GM13976 (cell line): ENCODE results near the gene CDKN3.

Source experiments
- DNase-seq: peaks from one replicate; pipeline ENCODE4 v3.0.0; 2012; ENCODE audit warnings: low spot score
- CTCF ChIP-seq: IDR thresholded peaks from 2 replicates; pipeline ENCODE4 v1.5.1; 2012; ENCODE audit warnings: borderline replicate concordance, mild to moderate bottlenecking; ENCODE audit not compliant: insufficient read depth; ENCODE audit errors: extremely low read depth, missing control alignments, control extremely low read depth
- in situ Hi-C: fragments of 300-500 bp; cut with MboI; formaldehyde crosslinking; loops from one replicate; pipeline ENCODE4 v1.12.0; 2022; ENCODE audit warnings: low sequenced_read_pairs, mixed read lengths, inconsistent platforms; ENCODE audit not compliant: unreplicated experiment

The CDKN3 gene

GRCh38 chr14:54353266-54353665, 43.5 kb upstream of the CDKN3 start:
- no peak for TF ChIP-seq CTCF
- in situ Hi-C loops, result no loop called here
- no peak for DNase-seq

- TF ChIP-seq CTCF, result no peak
- in situ Hi-C loops, result no loop called here
- no peak for DNase-seq
Observed at GRCh38 chr14:54353694-54354093, 43.1 kb upstream of the CDKN3 start.

- in situ Hi-C loops, result no loop called here
- no peak for TF ChIP-seq CTCF
- no peak for DNase-seq
Observed at GRCh38 chr14:54354096-54354495, 42.7 kb upstream of the CDKN3 start.

- in situ Hi-C loops, result no loop called here
- no peak for TF ChIP-seq CTCF
- no peak for DNase-seq
Observed at GRCh38 chr14:54354968-54355641, 41.7 kb upstream of the CDKN3 start.

GRCh38 chr14:54355698-54356097, 41.1 kb upstream of the CDKN3 start:
- in situ Hi-C loops, result no loop called here

GRCh38 chr14:54356172-54356571, 40.6 kb upstream of the CDKN3 start:
- in situ Hi-C loops, result no loop called here
- DNase-seq, result no peak
- TF ChIP-seq CTCF, result no peak

More at GRCh38 chr14:54355698-54356097, 41.1 kb upstream of the CDKN3 start:
- TF ChIP-seq CTCF, result no peak
- no peak for DNase-seq
